BLaER1 treated with 17β-estradiol and CSF1 and Interleukin-3, amounts not matched to agents 10 nM and 100 nM (cell line): ENCODE data around the gene ANKRD30A.
A peak's percentile ranks its signal among the peaks of the same experiment; 100 is the strongest.

Source experiments
- H3K27ac ChIP-seq, 11 experiments: shearing (Covaris generic); formaldehyde crosslinking; 2 replicates each; pipeline ENCODE4 v1.8.1; 2022
- H3K27me3 ChIP-seq, 11 experiments: shearing (Covaris generic); formaldehyde crosslinking; 2 replicates each; pipeline ENCODE4 v1.8.1; 2022
- H3K36me3 ChIP-seq, 11 experiments: shearing (Covaris generic); formaldehyde crosslinking; 2 replicates each; pipeline ENCODE4 v1.8.1; 2022
- H3K4me1 ChIP-seq, 10 experiments: shearing (Covaris generic); formaldehyde crosslinking; 2 replicates each; pipeline ENCODE4 v1.8.1; 2022
- H3K4me2 ChIP-seq, 11 experiments: shearing (Covaris generic); formaldehyde crosslinking; 2 replicates each; pipeline ENCODE4 v1.8.1; 2022
- H3K4me3 ChIP-seq, 10 experiments: shearing (Covaris generic); formaldehyde crosslinking; 2 replicates each; pipeline ENCODE4 v1.8.1; 2022
- H3K9ac ChIP-seq, 11 experiments: shearing (Covaris generic); formaldehyde crosslinking; 2 replicates each; pipeline ENCODE4 v1.8.1; 2022
- H3K9me3 ChIP-seq, 11 experiments: shearing (Covaris generic); formaldehyde crosslinking; replicated peaks in 1 of 11; 2 replicates each; pipeline ENCODE4 v1.8.1; 2022
- H4K20me1 ChIP-seq, 11 experiments: shearing (Covaris generic); formaldehyde crosslinking; 2 replicates each; pipeline ENCODE4 v1.8.1; 2022
- Cebpa-rat ChIP-seq, 11 experiments: shearing (Covaris generic); IDR thresholded peaks; 2 replicates each; pipeline ENCODE4 v1.8.1; 2022

The ANKRD30A gene

GRCh38 chr10:37268266-37268665 is 142.9 kb downstream of the ANKRD30A start:
- H3K36me3 ChIP-seq, result no peaks in the 10 kb centered on the region
- no peak overlapping the region for H3K27ac ChIP-seq
- no peak overlapping the region for H3K4me3 ChIP-seq
- no peak overlapping the region for H3K4me2 ChIP-seq
- H3K9ac ChIP-seq, result no peak overlapping the region
- H4K20me1 ChIP-seq, result no peaks in the 10 kb centered on the region
- no peak for TF ChIP-seq Cebpa-rat (IDR thresholded peaks at IDR 0.05)
- H3K9me3 ChIP-seq, result no peaks in the 10 kb centered on the region
- H3K4me1 ChIP-seq, result peaks cover 0 to 7% (median 0%) of the 10 kb centered on the region in 10 experiments; a peak in 2 of 20 replicates
- no peaks in the 10 kb centered on the region for H3K27me3 ChIP-seq

- Histone ChIP-seq H3K9ac (no peak overlapping the region), H3K36me3 (no peaks in the 10 kb centered on the region), H3K27me3 (no peaks in the 10 kb centered on the region), H3K4me1 (peaks cover 0 to 7% (median 0%) of the 10 kb centered on the region in 10 experiments; a peak in 2 of 20 replicates), H3K9me3 (peaks cover 3 to 7% (median 5%) of the 10 kb centered on the region in 11 experiments; a peak in 18 of 22 replicates), H3K4me3 (no peak overlapping the region), H4K20me1 (no peaks in the 10 kb centered on the region), H3K4me2 (peak overlapping the region in 1 of 11 experiments; percentile 5; a peak in 2 of 22 replicates), H3K27ac (no peak overlapping the region)
- no peak for TF ChIP-seq Cebpa-rat (IDR thresholded peaks at IDR 0.05)
These were observed 144.3 kb downstream of the ANKRD30A start for GRCh38 chr10:37269554-37270256.

GRCh38 chr10:37275216-37275777 is 149.9 kb downstream of the ANKRD30A start:
- Histone ChIP-seq H3K27ac (no peak overlapping the region), H3K4me1 (no peaks in the 10 kb centered on the region), H3K4me3 (no peak overlapping the region), H3K9ac (no peak overlapping the region), H4K20me1 (no peaks in the 10 kb centered on the region), H3K36me3 (no peaks in the 10 kb centered on the region), H3K4me2 (no peak overlapping the region), H3K27me3 (no peaks in the 10 kb centered on the region), H3K9me3 (peaks cover 17 to 29% (median 19%) of the 10 kb centered on the region in 11 experiments)
- no peak for TF ChIP-seq Cebpa-rat (IDR thresholded peaks at IDR 0.05)

- H3K27me3 ChIP-seq, result no peaks in the 10 kb centered on the region
- H3K9ac ChIP-seq, result no peak overlapping the region
- peaks cover 14 to 24% (median 18%) of the 10 kb centered on the region in 11 experiments; a peak in 21 of 22 replicates for H3K9me3 ChIP-seq
- H3K4me1 ChIP-seq, result no peaks in the 10 kb centered on the region
- H3K4me3 ChIP-seq, result no peak overlapping the region
- no peaks in the 10 kb centered on the region for H3K36me3 ChIP-seq
- no peak for TF ChIP-seq Cebpa-rat (IDR thresholded peaks at IDR 0.05)
- no peak overlapping the region for H3K27ac ChIP-seq
- H4K20me1 ChIP-seq, result no peaks in the 10 kb centered on the region
- H3K4me2 ChIP-seq, result no peak overlapping the region
These were observed 159.7 kb downstream of the ANKRD30A start for GRCh38 chr10:37285063-37285462.

- Histone ChIP-seq H3K4me1 (no peaks in the 10 kb centered on the region), H3K27me3 (no peaks in the 10 kb centered on the region), H3K36me3 (no peaks in the 10 kb centered on the region), H3K4me3 (no peak overlapping the region), H4K20me1 (no peaks in the 10 kb centered on the region), H3K4me2 (no peak overlapping the region), H3K27ac (no peak overlapping the region), H3K9me3 (peaks cover 6 to 7% (median 6%) of the 10 kb centered on the region in 11 experiments; a peak in 21 of 22 replicates), H3K9ac (no peak overlapping the region)
- TF ChIP-seq Cebpa-rat (IDR thresholded peaks at IDR 0.05), result no peak
These were observed 164.6 kb downstream of the ANKRD30A start for GRCh38 chr10:37289833-37290464.

GRCh38 chr10:37301271-37301670 is 175.9 kb downstream of the ANKRD30A start:
- no peak overlapping the region for H3K27ac ChIP-seq
- no peaks in the 10 kb centered on the region for H4K20me1 ChIP-seq
- H3K4me1 ChIP-seq, result no peaks in the 10 kb centered on the region
- H3K4me2 ChIP-seq, result no peak overlapping the region
- H3K4me3 ChIP-seq, result no peak overlapping the region
- no peak overlapping the region for H3K9ac ChIP-seq
- no peaks in the 10 kb centered on the region for H3K36me3 ChIP-seq
- no peak for TF ChIP-seq Cebpa-rat (IDR thresholded peaks at IDR 0.05)
- H3K9me3 ChIP-seq, result no peaks in the 10 kb centered on the region
- H3K27me3 ChIP-seq, result no peaks in the 10 kb centered on the region

GRCh38 chr10:37304036-37304435 is 178.6 kb downstream of the ANKRD30A start:
- H3K4me3 ChIP-seq, result no peak overlapping the region
- H4K20me1 ChIP-seq, result no peaks in the 10 kb centered on the region
- no peaks in the 10 kb centered on the region for H3K4me1 ChIP-seq
- no peaks in the 10 kb centered on the region for H3K9me3 ChIP-seq
- no peak overlapping the region for H3K27ac ChIP-seq
- H3K4me2 ChIP-seq, result no peak overlapping the region
- H3K36me3 ChIP-seq, result no peaks in the 10 kb centered on the region
- TF ChIP-seq Cebpa-rat (IDR thresholded peaks at IDR 0.05), result no peak
- H3K9ac ChIP-seq, result no peak overlapping the region
- H3K27me3 ChIP-seq, result no peaks in the 10 kb centered on the region

GRCh38 chr10:37314350-37314749 is 189.0 kb downstream of the ANKRD30A start:
- Histone ChIP-seq H3K9me3 (no peaks in the 10 kb centered on the region), H3K4me2 (no peak overlapping the region), H3K9ac (no peak overlapping the region), H3K4me3 (no peak overlapping the region), H4K20me1 (no peaks in the 10 kb centered on the region), H3K27ac (no peak overlapping the region), H3K27me3 (no peaks in the 10 kb centered on the region), H3K36me3 (no peaks in the 10 kb centered on the region), H3K4me1 (no peaks in the 10 kb centered on the region)
- no peak for TF ChIP-seq Cebpa-rat (IDR thresholded peaks at IDR 0.05)

GRCh38 chr10:37314862-37315261 is 189.5 kb downstream of the ANKRD30A start:
- Histone ChIP-seq H3K9me3 (0 out of 22 replicates have a peak, but pooled peaks cover 0 to 3% (median 0%) of the 10 kb centered on the region in 11 experiments), H3K27ac (no peak overlapping the region), H3K4me3 (no peak overlapping the region), H4K20me1 (no peaks in the 10 kb centered on the region), H3K27me3 (no peaks in the 10 kb centered on the region), H3K4me2 (no peak overlapping the region), H3K36me3 (no peaks in the 10 kb centered on the region), H3K9ac (no peak overlapping the region), H3K4me1 (no peaks in the 10 kb centered on the region)
- no peak for TF ChIP-seq Cebpa-rat (IDR thresholded peaks at IDR 0.05)
